PFSK-1 (cell line): Measurements from ENCODE around the gene NUDCD3.

Experiments
- FOXP2 ChIP-seq: optimal IDR thresholded peaks from 2 replicates; pipeline ENCODE3; 2011; ENCODE audit warnings: borderline replicate concordance, control low read depth, inconsistent platforms; ENCODE audit not compliant: insufficient read depth; ENCODE audit errors: extremely low read length, extremely low read depth
- POLR2AphosphoS5 ChIP-seq: IDR thresholded peaks from 2 replicates; pipeline ENCODE4 v1.6.1; 2012; ENCODE audit warnings: low read depth, mild to moderate bottlenecking, control low read depth, low read length, moderate library complexity
- REST ChIP-seq, 2 experiments: IDR thresholded peaks; 2 replicates each; pipeline versions ENCODE4 v1.6.1 to v1.8.0; 2011 to 2012; ENCODE audit warnings: low read depth in 2 of 2, low read length in 2 of 2, control low read depth in 1 of 2, inconsistent platforms in 1 of 2, mild to moderate bottlenecking in 1 of 2, moderate library complexity in 1 of 2; ENCODE audit not compliant: insufficient read depth in 1 of 2
- SIN3A ChIP-seq: IDR thresholded peaks from 2 replicates; pipeline ENCODE4 v1.6.1; 2012; ENCODE audit warnings: mild to moderate bottlenecking, low read length, moderate library complexity, borderline replicate concordance; ENCODE audit not compliant: insufficient read depth

GRCh38 chr7:44522315-44522714 is 31.9 kb upstream of the NUDCD3 start:
- TF ChIP-seq REST (IDR thresholded peaks at IDR 0.05; ENCODE audit: insufficient read depth in 1 of 2, low read depth in 2 of 2, low read length in 2 of 2) = no peak
- no peak for TF ChIP-seq SIN3A
- no peak for TF ChIP-seq FOXP2
- TF ChIP-seq POLR2AphosphoS5 = no peak
